Activated effector memory CD4-positive, alpha-beta T cell treated with Interleukin-2 at 50 U/mL for 16 hours (primary cell): ENCODE data around the gene DBP.
"Not testable (repeated sequence)": the region's sequence is repeated elsewhere in the genome, so short reads cannot be mapped to it uniquely, and the experiment has no call there.

Experiments used
- DNase-seq: peaks from one replicate; pipeline ENCODE4 v3.0.0-alpha.2; 2020

Gene DBP

GRCh38 chr19:48636859-48637448, at the start of gene DBP:
Gene DBP, minus strand, starts transcription at chr19:48637379. Its CDS starts 385 bp downstream, at chr19:48636994.
- no peak for DNase-seq

GRCh38 chr19:48686637-48687036, 49.5 kb upstream of the DBP start:
- not testable (repeated sequence) for DNase-seq

GRCh38 chr19:48686088-48686487, 48.9 kb upstream of the DBP start:
- no peak for DNase-seq

- no peak for DNase-seq
Measured at GRCh38 chr19:48685583-48685982, 48.4 kb upstream of the DBP start.

GRCh38 chr19:48683349-48683748, 46.2 kb upstream of the DBP start:
- DNase-seq: no peak

GRCh38 chr19:48681127-48681470, 43.9 kb upstream of the DBP start:
- no peak for DNase-seq

- DNase-seq: no peak
Measured at GRCh38 chr19:48680436-48681126, 43.4 kb upstream of the DBP start.

GRCh38 chr19:48680006-48680405, 42.8 kb upstream of the DBP start:
- DNase-seq: not testable (repeated sequence)

GRCh38 chr19:48678201-48678600, 41.0 kb upstream of the DBP start:
- DNase-seq: no peak

GRCh38 chr19:48676887-48677286, 39.7 kb upstream of the DBP start:
- DNase-seq: no peak

GRCh38 chr19:48676487-48676886, 39.3 kb upstream of the DBP start:
- DNase-seq: no peak

- peak; percentile 60 for DNase-seq
Measured at GRCh38 chr19:48674921-48675824, 38.0 kb upstream of the DBP start.

GRCh38 chr19:48674216-48674809, 37.1 kb upstream of the DBP start:
- DNase-seq: no peak

- no peak for DNase-seq
Measured at GRCh38 chr19:48673436-48674100, 36.4 kb upstream of the DBP start.

GRCh38 chr19:48672994-48673393, 35.8 kb upstream of the DBP start, which contains the start of gene NTN5:
Gene NTN5, minus strand, starts transcription at chr19:48673017. Its CDS starts 2,031 bp downstream, at chr19:48670986.
- DNase-seq: no peak

GRCh38 chr19:48671446-48671995, 34.3 kb upstream of the DBP start:
- no peak for DNase-seq

GRCh38 chr19:48670699-48671445, 33.7 kb upstream of the DBP start:
- DNase-seq: no peak

- no peak for DNase-seq
Measured at GRCh38 chr19:48669903-48670668, 32.9 kb upstream of the DBP start.

GRCh38 chr19:48668761-48669160, 31.6 kb upstream of the DBP start:
- no peak for DNase-seq

- DNase-seq: no peak
Measured at GRCh38 chr19:48668332-48668731, 31.2 kb upstream of the DBP start.

GRCh38 chr19:48665786-48666185, 28.6 kb upstream of the DBP start:
- DNase-seq: no peak
